Measurements from ENCODE around the gene TMOD2.

DNA sequence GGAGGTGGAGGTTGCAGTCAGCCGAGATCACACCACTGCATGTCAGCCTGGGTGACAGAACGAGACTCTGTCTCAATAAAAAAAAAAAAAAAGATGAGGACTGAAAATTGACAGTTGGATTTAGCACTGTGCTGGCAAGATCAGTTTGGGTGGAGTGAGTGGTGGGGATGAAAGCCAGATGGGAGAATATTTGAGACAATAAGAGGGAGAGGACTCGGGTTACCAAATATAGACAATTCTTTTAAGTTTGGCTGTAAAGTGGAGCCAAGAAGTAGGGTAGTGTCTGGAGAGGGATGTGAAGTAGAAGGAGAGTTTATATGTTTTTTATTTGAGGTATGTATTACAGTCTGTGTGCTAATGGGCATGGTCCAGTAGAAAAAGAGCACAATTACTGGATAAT, 98.5 kb downstream of the TMOD2 start:
- TF ChIP-seq CTCF (conservative IDR thresholded peaks at IDR 0.05; ENCODE audit: low read length) (no peak), EZH2phosphoT487 (IDR thresholded peaks at IDR 0.05; ENCODE audit: borderline replicate concordance) (no peak)

Measured in Loucy (cell line).